HL-60 (cell line): ENCODE measurements around the gene TMEM128.

ENCODE experiments used
- DNase-seq, 2 experiments: peaks; one replicate each; pipeline ENCODE4 v3.0.0-alpha.2; 2010 to 2020; ENCODE audit warnings: low read depth in 1 of 2, low spot score in 1 of 2
- H3K27ac ChIP-seq: fragments of 250-450 bp; sonication (Bioruptor Pico); replicated peaks from 2 replicates; pipeline ENCODE4 v1.5.1; 2020; ENCODE audit warnings: mild to moderate bottlenecking, moderate library complexity
- H3K27me3 ChIP-seq: fragments of 250-450 bp; sonication (Bioruptor Pico); 2 replicates; pipeline ENCODE4 v1.5.1; 2021; ENCODE audit warnings: mild to moderate bottlenecking, moderate library complexity; ENCODE audit not compliant: insufficient read depth, poor library complexity, severe bottlenecking
- H3K4me3 ChIP-seq: replicated peaks from 2 replicates; pipeline ENCODE4 v1.5.1; 2011; ENCODE audit warnings: mild to moderate bottlenecking, control low read depth, low read length; ENCODE audit not compliant: insufficient read depth
- CTCF ChIP-seq: IDR thresholded peaks from one replicate; pipeline ENCODE4 v1.5.1; 2011; ENCODE audit warnings: low read length, control low read depth, inconsistent platforms; ENCODE audit not compliant: insufficient read depth
- GABPA ChIP-seq: IDR thresholded peaks from 2 replicates; pipeline ENCODE4 v1.6.1; 2012; ENCODE audit warnings: low read depth
- POLR2AphosphoS5 ChIP-seq: IDR thresholded peaks from 2 replicates; pipeline ENCODE4 v1.6.1; 2012; ENCODE audit warnings: low read depth
- SPI1 ChIP-seq: IDR thresholded peaks from 2 replicates; pipeline ENCODE4 v1.6.1; 2012; ENCODE audit warnings: low read depth, mild to moderate bottlenecking, borderline replicate concordance
- TF ChIP-seq, protein P1 (sequence below): IDR thresholded peaks from 2 replicates; pipeline ENCODE4 v1.6.1; 2012; ENCODE audit warnings: low read depth; ENCODE audit not compliant: insufficient replicate concordance

The TMEM128 gene

DNA sequence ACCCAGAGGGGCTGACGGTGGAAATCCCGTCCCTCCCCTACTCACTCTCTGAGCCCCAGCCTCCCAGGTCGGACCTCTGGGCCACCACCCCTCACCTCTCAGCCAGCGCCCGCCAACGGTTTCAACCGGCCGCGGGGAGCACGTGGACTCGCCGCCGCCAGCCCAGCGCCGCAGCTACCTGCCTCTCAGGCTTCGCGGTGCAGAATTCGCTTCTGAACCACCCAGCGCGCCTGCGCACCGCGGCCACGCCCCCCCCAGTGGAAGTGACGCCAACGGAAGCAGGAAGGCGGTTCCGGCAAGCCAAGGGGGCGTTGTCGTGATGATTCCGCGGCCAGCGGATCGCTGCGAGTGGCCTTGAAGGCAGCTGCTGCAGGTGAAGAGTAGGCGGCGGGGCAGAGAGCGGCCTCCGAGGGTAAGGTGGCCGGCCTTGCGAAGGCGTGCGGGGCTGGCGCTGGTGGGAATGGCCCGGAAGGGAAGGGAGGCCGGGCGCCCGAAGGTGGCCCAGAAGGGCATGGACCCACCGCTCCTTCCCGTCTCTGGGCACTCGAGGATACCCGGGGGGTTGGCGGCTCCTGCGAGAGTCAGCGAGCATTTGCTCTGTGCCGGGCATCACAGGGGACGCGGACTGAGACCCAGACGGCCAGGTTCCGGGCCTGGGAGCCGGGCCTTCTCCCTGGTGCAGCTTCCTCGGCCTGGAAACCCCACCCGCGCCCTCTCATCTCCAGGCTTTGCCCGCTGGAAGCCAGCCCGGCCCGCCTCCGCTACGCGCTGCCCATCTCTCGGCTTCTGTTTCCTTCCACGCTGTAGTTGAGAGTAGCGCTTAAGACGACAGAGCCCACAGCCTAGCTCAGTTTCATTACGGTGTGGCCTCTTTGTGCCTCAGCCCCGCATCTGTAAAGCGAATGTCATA, 42.2 kb upstream of the TMEM128 start, which contains the start of the genes LYAR and ZBTB49:
Gene LYAR, minus strand, starts transcription at position 214 of the 910 bp plus-strand sequence. CDS start 6,412 bp downstream, outside the sequence.
Gene ZBTB49, plus strand, starts transcription at position 311 of the 910 bp plus-strand sequence. CDS start 9,695 bp downstream, outside the sequence.
- no peaks in the 10 kb centered on the region for H3K27me3 ChIP-seq
- H3K27ac ChIP-seq, result peak within 1 kb of the TSS; percentile 87
- DNase-seq, result peak; percentile 87 to 94
- TF ChIP-seq CTCF, result no peak
- peak; percentile 90; the same call in 1 of the 2 replicates for TF ChIP-seq POLR2AphosphoS5
- peak; percentile 81 for TF ChIP-seq GABPA
- TF ChIP-seq, protein P1, sequence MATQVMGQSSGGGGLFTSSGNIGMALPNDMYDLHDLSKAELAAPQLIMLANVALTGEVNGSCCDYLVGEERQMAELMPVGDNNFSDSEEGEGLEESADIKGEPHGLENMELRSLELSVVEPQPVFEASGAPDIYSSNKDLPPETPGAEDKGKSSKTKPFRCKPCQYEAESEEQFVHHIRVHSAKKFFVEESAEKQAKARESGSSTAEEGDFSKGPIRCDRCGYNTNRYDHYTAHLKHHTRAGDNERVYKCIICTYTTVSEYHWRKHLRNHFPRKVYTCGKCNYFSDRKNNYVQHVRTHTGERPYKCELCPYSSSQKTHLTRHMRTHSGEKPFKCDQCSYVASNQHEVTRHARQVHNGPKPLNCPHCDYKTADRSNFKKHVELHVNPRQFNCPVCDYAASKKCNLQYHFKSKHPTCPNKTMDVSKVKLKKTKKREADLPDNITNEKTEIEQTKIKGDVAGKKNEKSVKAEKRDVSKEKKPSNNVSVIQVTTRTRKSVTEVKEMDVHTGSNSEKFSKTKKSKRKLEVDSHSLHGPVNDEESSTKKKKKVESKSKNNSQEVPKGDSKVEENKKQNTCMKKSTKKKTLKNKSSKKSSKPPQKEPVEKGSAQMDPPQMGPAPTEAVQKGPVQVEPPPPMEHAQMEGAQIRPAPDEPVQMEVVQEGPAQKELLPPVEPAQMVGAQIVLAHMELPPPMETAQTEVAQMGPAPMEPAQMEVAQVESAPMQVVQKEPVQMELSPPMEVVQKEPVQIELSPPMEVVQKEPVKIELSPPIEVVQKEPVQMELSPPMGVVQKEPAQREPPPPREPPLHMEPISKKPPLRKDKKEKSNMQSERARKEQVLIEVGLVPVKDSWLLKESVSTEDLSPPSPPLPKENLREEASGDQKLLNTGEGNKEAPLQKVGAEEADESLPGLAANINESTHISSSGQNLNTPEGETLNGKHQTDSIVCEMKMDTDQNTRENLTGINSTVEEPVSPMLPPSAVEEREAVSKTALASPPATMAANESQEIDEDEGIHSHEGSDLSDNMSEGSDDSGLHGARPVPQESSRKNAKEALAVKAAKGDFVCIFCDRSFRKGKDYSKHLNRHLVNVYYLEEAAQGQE, result peak; percentile 59
- no peak for TF ChIP-seq SPI1
- peak within 1 kb of the TSS; percentile 98 for H3K4me3 ChIP-seq

GRCh38 chr4:4289597-4289940, 41.5 kb upstream of the TMEM128 start:
- no peak for TF ChIP-seq POLR2AphosphoS5
- TF ChIP-seq CTCF, result no peak
- peak; percentile 16; the same call in 1 of the 2 replicates for TF ChIP-seq SPI1
- TF ChIP-seq, protein P1, result no peak
- TF ChIP-seq GABPA, result no peak
- H3K4me3 ChIP-seq, result peak overlapping the region; percentile 98
- DNase-seq, result no peak
- peak overlapping the region; percentile 87 for H3K27ac ChIP-seq
- no peaks in the 10 kb centered on the region for H3K27me3 ChIP-seq

- Histone ChIP-seq H3K27ac (peak overlapping the region; percentile 87), H3K27me3 (no peaks in the 10 kb centered on the region), H3K4me3 (peak overlapping the region; percentile 98)
- no peak for DNase-seq
- TF ChIP-seq POLR2AphosphoS5 (no peak), SPI1 (no peak), CTCF (no peak), GABPA (no peak)
- TF ChIP-seq, protein P1, result no peak
Observed at GRCh38 chr4:4289055-4289454, 41.0 kb upstream of the TMEM128 start.
